GM12891 (cell line): ENCODE results near the gene CACNB3.

Experiments
- POLR2A ChIP-seq: IDR thresholded peaks from 2 replicates; pipeline ENCODE4 v1.6.1; 2011; ENCODE audit warnings: low read depth, low read length, control low read depth
- POLR2AphosphoS5 ChIP-seq: IDR thresholded peaks from 2 replicates; pipeline ENCODE4 v1.6.1; 2011; ENCODE audit warnings: low read depth, low read length, control low read depth
- SPI1 ChIP-seq: IDR thresholded peaks from 2 replicates; pipeline ENCODE4 v1.6.1; 2011; ENCODE audit warnings: low read depth, low read length, control low read depth
- TAF1 ChIP-seq: IDR thresholded peaks from 2 replicates; pipeline ENCODE4 v1.6.1; 2011; ENCODE audit warnings: low read depth, low read length, control low read depth

- TF ChIP-seq POLR2A: no peak
- no peak for TF ChIP-seq SPI1
- TF ChIP-seq TAF1: no peak
- no peak for TF ChIP-seq POLR2AphosphoS5
Observed at GRCh38 chr12:48869191-48869590, 50.9 kb downstream of the CACNB3 start.
